NCI-H1417 (cell line): ENCODE results near the gene PSMA2.

Source experiments
- DNase-seq, 3 experiments: peaks; one replicate each; lab custom pipeline; 2025; lab: John Stamatoyannopoulos, UW

The PSMA2 gene

DNA sequence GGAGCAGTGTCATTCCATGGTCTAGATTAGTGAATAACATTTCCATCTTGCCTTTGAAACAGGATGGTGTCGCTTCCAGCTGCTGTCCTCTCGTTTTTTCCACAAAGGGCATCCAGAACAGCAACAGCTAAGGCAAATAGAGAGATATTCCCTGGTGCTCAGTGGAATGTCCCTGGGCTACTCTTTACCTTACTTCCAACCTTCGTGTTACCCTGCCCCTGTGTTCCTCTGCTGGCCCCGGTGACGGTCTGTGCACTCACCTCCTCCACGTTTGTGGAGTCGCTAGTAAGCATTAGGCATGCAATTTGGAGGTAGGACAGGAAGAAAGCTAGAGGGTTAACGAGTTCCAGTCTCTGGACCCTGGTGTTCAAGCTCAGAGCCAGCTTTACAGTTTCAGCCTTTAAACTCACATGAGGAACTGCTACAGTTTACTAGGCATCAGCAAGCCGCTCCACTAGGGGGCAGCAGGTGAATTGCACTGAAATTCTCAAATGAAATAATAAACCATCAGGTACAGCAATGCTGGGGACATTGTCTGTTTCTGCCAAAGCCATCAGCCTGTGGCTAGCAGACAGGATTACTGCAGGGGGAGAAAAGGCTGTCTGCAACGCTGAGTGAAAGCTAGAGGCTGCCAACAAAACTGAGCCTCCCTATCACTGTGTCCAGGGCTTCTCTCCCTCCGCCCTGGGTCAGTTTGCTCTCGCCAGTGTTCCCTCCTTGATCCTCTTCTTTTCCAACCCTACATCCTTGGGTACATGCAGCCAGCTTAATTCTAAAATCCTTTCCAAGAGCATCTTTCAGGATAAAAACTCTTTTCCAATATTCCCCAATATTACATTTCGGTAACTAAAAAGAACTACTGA is 9.2 kb upstream of the PSMA2 start:
- DNase-seq = peak; percentile 51 to 78 (median 65)

DNA sequence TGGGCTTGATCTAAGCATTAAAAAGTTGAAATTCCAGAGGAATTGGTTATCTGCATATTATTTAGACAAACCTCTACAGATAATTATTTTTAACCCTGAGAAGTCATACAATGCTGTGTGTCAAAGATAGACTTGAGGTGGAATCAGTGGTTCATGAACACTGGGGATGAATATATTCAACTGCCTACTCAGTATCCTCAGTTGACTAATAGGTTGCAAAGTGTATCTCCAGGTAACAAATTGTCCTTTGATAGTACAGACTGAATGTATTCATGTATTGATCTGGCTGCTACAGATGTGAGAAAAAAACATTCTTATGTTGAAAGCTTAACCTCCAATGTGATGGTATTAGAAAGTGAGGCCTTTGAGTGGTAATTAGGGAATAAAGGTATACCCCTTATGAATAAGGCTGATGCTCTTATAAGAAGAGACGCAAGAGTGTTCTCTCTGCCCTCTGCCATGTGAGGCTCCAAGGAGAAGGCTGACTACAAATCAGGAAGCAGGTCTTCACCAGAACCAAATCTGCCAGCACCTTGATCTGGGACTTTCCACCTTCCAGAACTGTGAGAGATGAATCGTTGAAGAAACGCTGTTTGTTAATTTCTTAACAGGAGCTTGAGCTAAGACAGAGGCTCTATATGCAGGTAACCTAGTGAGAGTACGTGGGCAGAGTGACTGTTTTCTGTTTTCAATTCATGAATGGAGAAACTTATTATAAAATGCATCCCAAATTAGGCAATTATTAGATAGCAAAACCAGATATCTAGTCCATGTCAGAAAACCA is 7.7 kb upstream of the PSMA2 start:
- DNase-seq = no peak

DNA sequence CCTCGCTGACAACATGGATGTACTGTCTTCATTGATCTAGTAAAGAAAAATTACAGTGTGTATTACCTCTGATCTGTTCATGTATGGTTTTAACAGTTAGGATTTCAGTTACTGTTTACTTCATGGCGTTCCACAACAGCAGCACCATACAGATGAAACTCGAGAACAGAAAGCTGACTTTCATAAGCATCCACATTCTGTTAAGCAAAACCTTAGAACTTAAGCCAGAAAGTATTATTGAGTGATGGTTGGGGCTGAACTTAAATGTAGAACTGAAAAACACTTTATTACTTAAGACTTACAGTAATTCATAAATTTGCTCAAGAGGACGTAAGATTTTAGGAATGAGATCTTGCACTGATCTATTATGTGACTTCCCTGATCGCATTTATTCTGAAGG is 3.9 kb upstream of the PSMA2 start:
- no peak for DNase-seq

DNA sequence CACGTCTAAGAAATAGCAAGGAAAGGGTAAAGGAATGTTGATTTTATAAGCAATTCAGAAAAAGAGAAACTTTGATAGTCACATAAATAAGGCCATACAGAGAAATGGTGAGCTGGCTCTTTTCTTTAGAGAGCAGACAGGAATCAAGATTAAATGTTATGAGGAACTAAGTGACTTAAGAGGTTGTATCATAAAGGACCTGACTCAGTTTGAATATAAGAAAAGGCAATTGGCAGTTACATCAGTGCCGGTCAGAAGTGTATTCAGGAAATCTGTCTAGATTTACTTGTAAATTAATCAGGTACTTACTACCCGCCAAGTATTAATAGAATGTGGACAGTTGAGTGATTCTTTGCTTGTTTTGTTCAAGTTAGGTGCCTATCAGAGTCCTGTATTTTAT is 2.3 kb upstream of the PSMA2 start:
- DNase-seq = no peak

DNA sequence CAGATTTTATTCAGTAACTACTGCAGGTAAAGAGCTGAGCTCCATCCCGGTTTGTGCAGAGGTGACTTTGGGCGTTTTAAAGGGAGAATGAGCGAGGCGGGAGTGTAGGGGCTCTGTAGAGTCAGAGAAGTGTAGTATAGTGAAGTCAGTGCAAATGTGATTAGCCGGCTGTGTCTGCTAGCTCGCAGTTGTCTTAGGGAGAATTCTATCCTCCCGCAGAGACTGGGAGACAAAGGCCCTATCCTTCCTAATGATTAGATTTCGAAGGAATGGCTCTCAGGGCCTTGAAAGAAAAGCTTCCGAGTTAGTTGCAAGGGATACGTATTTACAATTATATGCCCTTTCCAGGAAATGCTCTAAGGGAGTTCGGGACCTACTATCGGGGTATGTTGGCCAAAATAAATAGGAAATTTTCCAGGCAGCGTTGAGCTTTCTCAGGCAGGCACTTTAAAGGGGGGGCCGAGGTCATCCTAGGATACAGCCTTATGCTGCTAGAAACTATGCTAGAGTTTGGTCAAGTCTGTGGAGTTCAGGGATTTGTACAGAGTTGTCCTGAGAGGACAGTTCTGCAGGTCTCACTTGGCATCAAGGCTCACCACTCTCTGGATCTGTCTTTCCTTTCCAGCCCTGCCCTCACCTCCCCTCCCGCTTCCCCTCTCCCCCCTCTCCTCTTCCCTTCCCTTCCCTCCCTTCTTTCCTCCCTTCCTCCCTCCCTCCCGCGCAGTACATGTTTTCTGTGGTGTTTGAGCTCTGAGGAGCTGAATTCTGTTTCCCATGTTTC is 1.0 kb upstream of the PSMA2 start:
- DNase-seq = peak in 2 of 3 experiments; percentile 28 to 68

DNA sequence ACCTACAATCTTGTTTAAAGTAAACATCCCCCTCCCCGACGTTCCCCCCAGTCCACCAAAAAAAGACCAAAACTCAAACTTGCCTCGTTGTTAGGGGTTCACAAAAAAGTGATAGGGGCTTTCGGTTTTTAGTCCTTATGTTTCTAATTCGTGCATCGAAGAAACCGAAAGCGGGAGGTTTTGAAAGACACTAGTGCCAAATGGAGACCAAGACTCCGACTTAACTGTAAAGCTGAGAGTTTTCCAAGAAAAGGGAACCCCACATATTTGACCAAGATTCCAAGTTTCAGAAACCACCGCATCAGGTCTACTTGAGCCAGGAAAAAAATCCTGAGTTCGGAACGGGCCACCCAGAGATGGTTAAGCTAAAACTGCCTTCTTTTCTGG is 534 bp downstream of the PSMA2 start:
- DNase-seq = no peak

DNA sequence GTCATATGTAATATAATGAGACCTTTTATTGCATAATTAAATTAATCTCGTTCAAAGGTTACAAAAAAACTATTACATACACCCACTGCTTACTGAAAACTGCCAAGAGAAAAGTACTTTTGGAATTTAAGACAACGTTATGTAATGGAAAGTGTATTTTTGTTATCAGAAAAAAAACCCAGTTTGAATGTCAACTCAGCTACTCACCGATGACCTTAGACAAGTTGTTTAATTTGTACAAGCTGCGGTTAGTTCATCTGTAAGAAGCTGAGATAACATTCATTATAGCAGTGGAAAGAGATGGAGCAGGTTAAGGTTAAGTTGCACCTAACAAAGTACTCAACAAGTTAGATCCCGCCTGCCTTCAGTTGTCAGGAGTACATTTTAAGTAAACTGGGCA is 1.1 kb downstream of the PSMA2 start:
- no peak for DNase-seq

DNA sequence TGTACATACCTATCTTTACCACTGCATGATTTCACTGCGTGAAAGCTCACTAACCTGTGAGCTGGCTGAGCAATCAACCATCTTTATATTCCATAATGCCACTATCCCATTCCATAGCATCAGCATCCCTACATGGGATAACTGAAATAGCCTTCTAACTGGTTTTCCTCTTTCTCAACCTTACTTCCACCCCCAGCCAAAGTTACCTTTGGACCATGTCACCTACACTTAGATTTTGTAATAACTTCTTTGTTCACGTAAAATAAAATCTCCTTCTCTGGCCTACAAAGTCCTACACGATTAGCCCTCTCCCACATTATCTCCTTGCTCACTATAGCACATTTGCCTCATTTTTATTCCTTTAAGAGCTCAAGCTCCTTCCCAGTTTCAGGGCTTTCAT is 2.5 kb downstream of the PSMA2 start:
- no peak for DNase-seq

DNA sequence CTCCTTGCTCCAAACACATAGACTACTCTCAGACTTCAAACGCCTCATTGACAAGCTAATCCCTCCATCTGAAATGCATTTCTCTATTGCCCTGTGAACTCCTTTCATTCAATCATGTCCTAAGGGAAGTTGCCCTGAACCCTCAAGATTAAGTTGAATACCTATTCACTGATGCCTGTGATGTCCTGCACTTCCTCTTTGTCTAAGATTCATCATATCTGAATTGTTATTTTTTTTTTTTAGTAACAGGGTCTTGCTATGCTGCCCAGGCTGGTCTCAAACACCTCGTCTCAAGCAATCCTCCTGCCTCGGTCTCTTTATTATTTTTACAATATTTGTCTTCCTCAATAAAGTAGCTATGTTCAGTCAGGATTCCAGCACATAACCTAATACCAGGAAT is 3.2 kb downstream of the PSMA2 start:
- DNase-seq = no peak

DNA sequence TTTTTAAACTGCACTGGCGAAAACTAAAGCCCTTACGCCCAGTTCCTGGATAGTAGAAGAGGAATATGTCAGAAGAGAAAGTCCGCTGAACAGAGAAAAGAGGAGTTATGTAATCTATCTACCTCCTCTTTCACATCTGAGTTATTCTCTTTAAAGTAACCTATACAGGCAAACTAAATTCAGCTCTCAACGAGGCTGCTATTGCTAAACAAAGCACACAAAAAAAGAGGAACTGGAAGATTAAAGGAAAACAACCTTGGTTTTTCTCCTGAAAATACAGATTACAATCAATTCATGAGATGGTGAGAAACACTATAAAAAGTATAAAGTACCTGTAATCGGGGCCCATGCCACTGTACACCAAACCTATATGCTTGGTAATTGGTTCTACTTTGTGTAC is 5.8 kb downstream of the PSMA2 start:
- DNase-seq = no peak

DNA sequence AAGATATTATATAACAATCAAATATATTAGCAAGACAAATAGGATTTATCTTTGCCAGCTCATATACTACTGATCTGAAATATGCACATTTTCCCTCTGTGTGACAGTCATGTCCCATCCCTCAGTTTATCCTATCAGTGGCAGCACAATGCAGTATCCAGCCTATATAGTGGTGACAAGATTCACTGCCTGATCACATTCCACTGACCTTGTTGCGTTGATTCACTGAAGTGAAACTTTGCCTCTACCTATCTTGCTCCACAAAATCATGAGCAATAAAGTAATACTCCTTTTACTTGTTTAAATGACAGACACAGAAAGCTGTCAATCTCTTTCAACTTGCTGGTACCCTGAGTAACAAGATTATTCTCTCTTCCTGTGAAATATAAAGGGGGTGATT is 6.3 kb downstream of the PSMA2 start:
- DNase-seq = no peak

DNA sequence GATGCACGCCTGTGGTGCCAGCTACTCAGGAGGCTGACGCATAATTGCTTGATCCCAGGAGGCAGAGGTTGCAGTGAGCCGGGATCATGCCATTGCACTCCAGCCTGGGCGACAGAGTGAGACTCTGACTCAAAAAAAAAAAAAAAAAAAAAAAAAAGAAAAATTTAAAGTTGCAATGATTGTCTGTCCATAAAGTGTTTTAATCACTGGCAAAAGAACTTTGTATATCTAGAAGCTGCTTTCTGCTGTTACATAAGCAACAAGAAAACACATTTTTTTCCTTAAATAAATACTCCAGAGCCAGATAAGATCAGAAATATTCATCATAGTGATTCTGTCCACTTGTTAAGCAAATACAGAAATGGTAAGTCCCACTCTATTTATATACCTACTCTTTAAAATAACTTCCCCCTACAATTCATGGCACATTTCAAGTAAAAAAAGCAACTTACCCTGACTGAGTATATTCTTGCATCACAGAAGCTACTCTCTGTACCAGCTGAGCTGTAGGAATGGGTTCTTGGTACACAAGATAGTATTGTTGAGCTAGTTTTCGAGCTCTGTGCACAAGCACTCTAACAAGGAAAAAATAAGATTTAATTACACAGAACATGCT is 7.6 kb downstream of the PSMA2 start:
- DNase-seq = no peak

DNA sequence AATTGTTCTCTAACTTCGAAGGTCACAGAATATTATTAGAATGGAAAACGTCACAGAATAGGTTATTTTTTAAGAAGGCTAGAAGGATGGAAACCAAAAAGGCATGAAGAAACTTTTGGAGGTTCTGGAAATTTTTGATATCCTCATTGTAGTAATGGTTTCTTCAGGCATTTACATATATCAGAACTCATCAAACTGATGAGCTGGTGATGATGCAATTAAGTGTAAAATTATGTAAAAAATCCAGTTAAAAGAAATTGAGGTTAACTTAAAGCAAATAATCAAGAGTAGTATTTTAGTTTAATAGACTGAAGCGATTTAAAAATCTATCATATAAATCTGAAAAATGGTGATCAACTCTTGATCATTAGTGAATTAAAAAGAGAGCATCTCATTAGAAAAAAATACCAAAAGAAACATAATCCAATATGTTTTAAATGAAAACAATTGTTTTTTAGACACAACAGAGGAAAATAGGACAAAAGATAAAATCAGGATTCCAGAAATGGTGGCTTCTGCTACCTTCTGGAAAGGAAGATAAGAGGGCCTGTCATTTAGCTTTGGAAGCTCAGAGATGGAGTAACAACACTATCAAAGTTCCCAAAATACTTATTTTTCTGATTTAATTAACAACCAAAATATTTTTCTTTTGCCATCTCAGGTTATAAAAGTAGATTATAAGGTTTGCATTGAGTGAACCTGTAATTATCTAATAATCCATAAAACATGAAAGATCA is 9.8 kb downstream of the PSMA2 start:
- no peak for DNase-seq

DNA sequence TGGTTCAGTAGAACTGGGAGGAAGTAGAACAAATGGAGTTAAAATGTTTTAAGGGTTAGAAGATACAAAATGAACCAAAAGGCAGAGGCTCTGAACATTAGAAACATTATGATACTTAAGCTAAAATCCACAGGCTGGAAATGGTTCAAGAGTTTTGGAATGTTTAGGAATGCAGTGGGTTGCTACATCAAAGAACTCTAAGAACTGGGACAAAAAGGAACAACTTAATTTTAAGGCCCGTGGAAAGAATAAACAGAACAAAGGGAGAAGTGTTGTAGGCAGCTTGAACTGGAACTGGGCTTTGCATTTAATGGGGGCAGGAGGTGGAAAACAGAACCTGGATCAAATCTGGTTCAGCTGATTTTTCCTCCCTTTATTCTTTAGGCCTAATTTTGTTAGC is 16.6 kb downstream of the PSMA2 start:
- no peak for DNase-seq

DNA sequence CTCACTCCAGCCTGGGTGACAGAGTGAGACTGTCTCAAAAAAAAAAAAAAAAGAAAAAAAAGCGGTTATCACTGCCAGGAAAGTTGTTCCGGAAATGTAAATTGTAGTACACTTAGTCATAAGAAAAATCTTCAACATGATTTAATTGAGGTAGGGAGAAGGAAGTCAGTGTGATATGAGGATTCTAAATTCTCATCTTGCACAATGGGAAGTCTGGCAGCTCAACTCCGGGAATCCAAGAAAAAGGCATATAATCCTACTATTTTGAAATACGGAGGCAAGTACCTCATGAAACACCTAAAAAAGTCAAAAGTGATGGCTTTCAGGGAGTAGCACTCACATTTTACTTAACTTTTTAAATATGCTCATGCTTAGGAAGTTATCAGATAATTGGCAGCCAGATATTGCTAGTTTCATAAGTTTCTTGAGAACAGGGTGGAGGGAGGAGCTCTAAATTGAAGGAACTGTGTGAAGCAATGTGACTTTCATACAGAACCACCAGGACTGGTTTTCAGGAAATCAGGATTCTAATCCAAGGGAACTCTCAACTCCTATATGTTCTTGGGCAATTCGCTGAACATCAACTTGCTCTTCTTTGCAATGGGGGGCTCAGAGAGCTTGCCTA is 17.4 kb downstream of the PSMA2 start:
- DNase-seq = no peak

DNA sequence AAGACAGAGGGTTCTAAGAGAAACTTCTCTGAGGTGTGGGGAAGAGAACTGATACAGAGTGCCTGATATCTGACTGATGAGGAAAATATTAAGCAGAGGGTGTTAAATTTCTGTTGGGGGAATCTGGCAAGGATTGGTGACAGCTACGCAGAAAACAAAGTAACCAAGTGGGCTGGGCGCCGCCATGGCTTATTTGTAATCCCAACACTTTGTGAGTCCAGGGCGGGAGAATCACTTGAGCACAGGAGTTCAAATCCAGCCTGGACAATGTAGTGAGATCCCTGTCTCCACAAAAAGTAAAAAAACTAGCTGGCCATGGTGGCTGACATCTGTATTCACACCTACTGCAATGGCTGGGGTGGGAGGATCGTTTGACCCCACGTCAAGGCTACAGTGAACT is 18.0 kb downstream of the PSMA2 start:
- no peak for DNase-seq

DNA sequence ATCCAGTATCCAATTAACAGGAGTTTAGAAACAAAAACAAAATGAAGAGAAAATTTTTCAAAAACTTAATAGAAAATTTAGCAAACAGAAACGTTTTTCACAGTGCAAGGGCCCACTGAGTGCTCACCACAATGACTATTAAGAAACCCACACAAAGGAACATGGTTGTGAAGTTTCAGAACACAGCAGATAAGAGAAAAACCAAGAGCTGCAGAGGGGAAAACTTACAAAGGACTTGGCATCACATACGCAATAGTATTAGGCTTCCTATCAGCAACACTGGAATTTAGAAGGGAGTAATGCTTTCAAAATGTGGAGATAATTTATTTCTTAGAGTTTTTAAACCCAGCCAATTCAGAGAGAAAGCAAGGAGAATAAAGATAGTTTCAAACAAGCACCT is 18.4 kb downstream of the PSMA2 start:
- DNase-seq = no peak

DNA sequence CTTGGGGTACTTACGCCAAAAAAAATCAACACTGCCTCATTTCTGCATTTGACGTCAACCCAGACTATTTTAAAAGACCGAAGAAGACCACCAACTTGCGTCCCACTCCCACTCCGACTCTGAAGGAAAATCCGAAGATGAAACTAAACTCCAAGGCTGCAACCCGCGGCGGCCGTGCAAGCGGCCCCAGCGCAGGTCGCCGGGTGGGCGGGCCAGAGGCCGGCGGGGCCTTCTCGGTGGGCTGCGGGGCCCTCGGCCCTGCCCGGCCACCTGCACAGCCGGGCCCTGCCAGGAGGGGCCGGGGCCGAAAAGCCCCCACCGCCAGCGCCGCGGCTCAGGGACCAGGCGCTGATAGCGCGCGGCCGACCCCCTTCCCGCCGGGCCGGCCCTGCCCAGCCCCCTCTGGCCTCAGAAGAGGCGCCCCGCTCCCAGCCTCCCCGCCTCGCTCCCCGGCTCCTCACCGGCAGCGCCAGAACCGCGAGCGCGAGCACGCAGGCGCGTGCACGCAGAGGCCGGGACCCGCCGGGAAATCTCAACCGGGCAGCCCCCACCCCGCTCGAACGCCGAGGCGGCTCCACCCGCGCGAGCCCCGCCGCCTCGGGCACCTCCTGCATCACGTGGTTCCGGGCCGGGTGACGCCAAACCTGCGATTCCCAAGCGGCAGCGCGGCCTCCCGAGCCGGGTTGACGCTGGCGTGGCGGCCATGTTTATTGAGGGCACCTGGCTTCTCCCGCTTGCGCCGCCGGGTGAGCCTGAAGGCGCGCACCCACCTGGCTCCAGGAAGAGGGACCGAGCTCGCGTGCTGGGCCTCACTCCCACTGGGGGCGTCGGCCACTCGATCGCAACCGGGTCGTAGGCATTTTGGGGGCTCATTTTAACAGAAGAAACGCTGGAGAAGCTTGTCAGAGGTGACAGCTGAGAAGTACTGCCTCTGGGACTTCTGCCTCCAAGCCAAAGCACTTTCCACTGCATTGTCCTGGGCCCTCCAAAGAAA is 20.2 kb downstream of the PSMA2 start, which contains the start of gene C7orf25:
Gene C7orf25 (minus strand): TSS at position 617 of the 994 bp plus-strand sequence. CDS start 1,170 bp downstream, outside the sequence.
- peak; percentile 95 to 99 (median 98) for DNase-seq

DNA sequence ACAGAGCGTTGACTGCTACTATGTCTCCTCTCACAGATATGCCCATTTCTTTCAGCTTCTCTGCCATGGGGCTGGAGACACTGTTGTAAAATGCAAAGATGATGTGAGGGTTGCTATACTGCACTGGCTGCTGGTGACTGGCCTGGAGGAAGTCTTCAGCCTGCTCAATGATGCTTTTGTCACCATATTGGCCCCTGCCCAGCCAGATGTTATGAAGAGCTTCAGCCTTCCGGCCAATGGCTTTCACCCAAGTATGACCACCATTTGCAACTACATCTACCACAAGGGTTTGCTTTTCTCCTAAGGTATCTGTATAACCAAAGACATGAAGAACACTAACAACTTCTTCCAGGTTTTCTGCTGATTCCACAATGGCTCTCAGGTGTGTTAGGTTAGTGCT is 21.7 kb downstream of the PSMA2 start:
- no peak for DNase-seq

DNA sequence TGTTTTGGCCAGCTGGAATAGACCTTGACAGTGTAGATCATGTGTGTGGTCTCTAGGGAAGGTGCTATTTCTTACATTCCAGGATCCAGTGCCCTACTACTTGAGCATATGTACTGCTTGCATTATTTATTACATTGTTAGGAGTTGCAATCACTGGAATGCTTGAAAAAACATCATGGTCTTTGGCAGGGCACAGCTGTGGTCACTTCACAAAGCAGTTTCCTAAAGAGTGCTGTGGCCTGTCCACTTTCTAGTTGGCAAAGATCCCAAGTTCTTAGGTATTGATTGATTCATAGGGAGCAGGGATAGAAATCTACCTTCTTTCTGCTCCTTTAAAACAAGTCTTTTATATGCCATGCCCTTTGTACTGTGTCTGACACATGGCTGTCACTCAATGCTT is 24.7 kb downstream of the PSMA2 start:
- no peak for DNase-seq
